Calu3 (cell line): Measurements from ENCODE around the gene ZNF853. TPM values are rescaled to one million over a fixed set of nuclear protein-coding genes. Genes with fewer than 3 reads are reported as not detected.

ENCODE experiments used
- BruUV-seq: library from RNA; stranded (reverse); fragments of 400-500 nt; replicated peaks from 2 replicates; lab custom pipeline; 2021; lab: Mats Ljungman, UMichigan
- CTCF ChIA-PET: fragments of 300-600 bp; sonication (Branson Sonifier 250); formaldehyde crosslinking; loops from one replicate; lab custom pipeline; 2022; ENCODE audit warnings: antibody characterized with exemption; lab: Charles Lee
- DNase-seq: peaks from one replicate; pipeline ENCODE4 v3.0.0; 2022
- H3K27ac Mint-ChIP-seq: one replicate; pipeline ENCODE4 v1.8.0; 2022; ENCODE audit warnings: mixed read lengths; ENCODE audit not compliant: unreplicated experiment
- H3K27me3 Mint-ChIP-seq: one replicate; pipeline ENCODE4 v1.8.0; 2022; ENCODE audit warnings: mixed read lengths; ENCODE audit not compliant: unreplicated experiment
- H3K36me3 Mint-ChIP-seq: one replicate; pipeline ENCODE4 v1.8.0; 2022; ENCODE audit warnings: mild to moderate bottlenecking, moderate library complexity, mixed read lengths; ENCODE audit not compliant: insufficient read depth, unreplicated experiment
- H3K4me1 Mint-ChIP-seq: one replicate; pipeline ENCODE4 v1.8.0; 2022; ENCODE audit warnings: mild to moderate bottlenecking, low read depth, mixed read lengths; ENCODE audit not compliant: unreplicated experiment
- H3K4me3 Mint-ChIP-seq: one replicate; pipeline ENCODE4 v1.8.0; 2022; ENCODE audit warnings: mild to moderate bottlenecking, low read depth, moderate library complexity, mixed read lengths; ENCODE audit not compliant: unreplicated experiment
- H3K9me3 Mint-ChIP-seq: one replicate; pipeline ENCODE4 v1.8.0; 2022; ENCODE audit warnings: low read depth, mixed read lengths; ENCODE audit not compliant: unreplicated experiment
- intact Hi-C: fragments of 100-400 bp; cut with micrococcal nuclease; formaldehyde crosslinking; loops from one replicate; pipeline ENCODE4 v1.10.0; 2022; ENCODE audit not compliant: unreplicated experiment
- total RNA-seq: library from RNA; stranded (reverse); gene quantifications from 2 replicates; pipeline ENCODE4 v1.2.3, GENCODE V29; 2022
- TF ChIP-seq, protein P1 (sequence below): fragments of 200-600 bp; IDR thresholded peaks from one replicate; pipeline ENCODE4 v1.8.0; 2022; ENCODE audit warnings: antibody characterized with exemption; ENCODE audit not compliant: unreplicated experiment

The ZNF853 gene
- total RNA-seq, 1 experiment from 2014 or later, result 11.4 TPM

DNA sequence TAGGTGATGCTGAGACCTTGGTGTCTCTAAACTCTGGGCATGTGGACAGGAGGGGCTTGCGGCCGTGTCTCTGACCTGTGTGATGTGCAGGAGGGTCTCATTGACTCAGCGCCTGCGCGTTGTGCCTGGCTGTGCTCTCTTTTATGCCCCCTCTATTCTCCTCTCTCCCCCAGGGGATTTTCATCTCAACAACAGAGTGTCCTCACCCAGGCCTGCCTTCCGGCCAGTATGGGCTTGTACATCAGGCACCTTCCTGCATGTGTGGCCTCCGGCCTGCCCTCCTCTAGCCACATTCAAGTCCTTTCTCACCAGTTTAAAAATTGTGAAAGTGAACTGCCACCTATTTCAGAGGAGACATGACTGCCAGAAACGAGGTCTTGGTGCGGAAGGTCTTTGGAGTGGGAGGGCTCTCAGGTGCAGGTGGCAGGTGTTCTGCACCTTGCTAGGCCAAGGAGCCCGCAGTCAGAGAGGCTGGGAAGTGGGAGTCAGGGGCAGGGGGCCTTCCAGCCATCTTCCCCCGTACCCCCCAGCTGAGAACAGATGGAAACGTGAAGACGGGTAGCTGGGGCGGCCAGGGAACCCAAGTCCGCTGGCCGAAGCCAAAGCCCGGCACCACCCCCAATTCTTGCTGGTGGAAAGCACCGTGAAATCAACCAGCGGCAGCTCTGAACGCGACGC, 26.1 kb upstream of the ZNF853 start:
- Mint-ChIP-seq H3K27ac (peak overlapping the region; percentile 73), H3K36me3 (peaks cover 82% of the 10 kb centered on the region), H3K27me3 (no peaks in the 10 kb centered on the region), H3K4me3 (peak overlapping the region; percentile 72), H3K4me1 (no peaks in the 10 kb centered on the region), H3K9me3 (no peaks in the 10 kb centered on the region)
- CTCF ChIA-PET, result interaction anchor here (0.9 to 1.4 kb wide), 2 partner anchors 37 to 73 kb away, joined by 4 to 6 read pairs; no protein-coding TSS in a partner anchor
- TF ChIP-seq, protein P1, sequence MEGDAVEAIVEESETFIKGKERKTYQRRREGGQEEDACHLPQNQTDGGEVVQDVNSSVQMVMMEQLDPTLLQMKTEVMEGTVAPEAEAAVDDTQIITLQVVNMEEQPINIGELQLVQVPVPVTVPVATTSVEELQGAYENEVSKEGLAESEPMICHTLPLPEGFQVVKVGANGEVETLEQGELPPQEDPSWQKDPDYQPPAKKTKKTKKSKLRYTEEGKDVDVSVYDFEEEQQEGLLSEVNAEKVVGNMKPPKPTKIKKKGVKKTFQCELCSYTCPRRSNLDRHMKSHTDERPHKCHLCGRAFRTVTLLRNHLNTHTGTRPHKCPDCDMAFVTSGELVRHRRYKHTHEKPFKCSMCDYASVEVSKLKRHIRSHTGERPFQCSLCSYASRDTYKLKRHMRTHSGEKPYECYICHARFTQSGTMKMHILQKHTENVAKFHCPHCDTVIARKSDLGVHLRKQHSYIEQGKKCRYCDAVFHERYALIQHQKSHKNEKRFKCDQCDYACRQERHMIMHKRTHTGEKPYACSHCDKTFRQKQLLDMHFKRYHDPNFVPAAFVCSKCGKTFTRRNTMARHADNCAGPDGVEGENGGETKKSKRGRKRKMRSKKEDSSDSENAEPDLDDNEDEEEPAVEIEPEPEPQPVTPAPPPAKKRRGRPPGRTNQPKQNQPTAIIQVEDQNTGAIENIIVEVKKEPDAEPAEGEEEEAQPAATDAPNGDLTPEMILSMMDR, result no peak
- no TSS peak for BruUV-seq
- no peak for DNase-seq
- intact Hi-C loops, result no loop called here

DNA sequence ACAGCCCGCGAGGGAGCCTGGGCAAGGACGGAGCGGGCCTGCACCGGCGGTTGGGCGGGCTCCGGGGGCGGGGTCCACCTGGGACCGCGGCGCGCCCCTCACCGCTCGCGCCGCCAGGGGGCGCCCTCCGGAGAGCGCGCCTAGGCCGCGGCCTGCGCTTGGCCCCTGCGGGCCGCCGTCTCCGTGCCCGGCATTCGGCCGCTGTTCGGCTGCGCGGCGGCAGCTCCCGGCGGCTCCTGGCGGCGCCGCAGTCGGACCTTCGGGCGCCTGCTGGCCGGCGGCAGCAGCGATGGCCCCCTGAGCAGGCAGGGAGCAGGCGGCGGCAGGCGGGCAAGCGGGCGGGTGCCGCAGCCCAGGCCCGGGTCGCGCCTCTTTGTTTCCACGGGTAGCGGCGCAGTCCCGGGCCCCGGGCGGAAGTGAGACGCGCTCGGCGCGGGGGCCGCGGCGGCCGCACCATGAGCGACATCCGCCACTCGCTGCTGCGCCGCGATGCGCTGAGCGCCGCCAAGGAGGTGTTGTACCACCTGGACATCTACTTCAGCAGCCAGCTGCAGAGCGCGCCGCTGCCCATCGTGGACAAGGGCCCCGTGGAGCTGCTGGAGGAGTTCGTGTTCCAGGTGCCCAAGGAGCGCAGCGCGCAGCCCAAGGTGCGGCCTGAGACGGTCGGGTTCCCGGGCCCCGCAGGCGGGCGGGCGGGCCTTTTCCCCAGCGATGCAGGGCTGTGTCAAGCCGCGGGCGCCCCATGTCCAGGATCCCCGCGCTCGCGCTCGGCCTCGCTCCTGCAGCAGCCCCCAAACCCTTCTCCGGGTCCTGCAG, 25.4 kb upstream of the ZNF853 start, which contains the start of gene INTS15:
Gene INTS15, plus strand, starts transcription at position 193 of the 816 bp plus-strand sequence. Its CDS starts 263 bp downstream, at position 456.
- Mint-ChIP-seq H3K4me3 (peak within 1 kb of the TSS; percentile 72), H3K4me1 (no peaks in the 10 kb centered on the region), H3K27ac (peak within 1 kb of the TSS; percentile 73), H3K27me3 (no peaks in the 10 kb centered on the region), H3K9me3 (no peaks in the 10 kb centered on the region), H3K36me3 (peaks cover 85% of the 10 kb centered on the region)
- no TSS peak for BruUV-seq
- peak; percentile 95 for DNase-seq
- TF ChIP-seq, protein P1, result peak; percentile 93
- intact Hi-C loops, result no loop called here
- CTCF ChIA-PET, result interaction anchor here (0.6 to 1.4 kb wide), 4 partner anchors 31 to 1717 kb away, joined by 3 to 6 read pairs (median 4); no protein-coding TSS in a partner anchor

DNA sequence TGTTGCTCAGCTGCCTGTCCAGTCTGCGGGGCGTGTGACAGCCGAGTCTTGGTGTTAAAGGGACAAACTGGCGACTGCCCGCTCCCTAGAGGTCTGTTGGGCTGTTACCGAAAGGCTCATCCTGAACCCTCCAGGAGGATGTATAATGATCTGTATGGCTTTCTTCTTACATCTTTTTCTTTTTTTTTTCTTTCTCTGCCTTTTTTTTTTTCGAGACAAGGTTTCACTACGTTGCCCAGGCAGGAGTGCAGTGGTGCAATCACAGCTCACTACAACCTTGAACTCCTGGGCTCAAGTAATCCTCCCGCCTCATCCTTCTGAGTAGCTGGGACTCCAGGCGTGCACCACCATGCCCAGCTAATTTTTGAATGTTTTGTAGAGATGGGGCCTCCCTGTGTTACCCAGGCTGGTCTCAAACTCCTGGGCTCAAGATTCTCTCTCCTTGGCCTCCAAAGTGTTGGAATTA, 24.7 kb upstream of the ZNF853 start:
- TF ChIP-seq, protein P1, result no peak
- no peak for DNase-seq
- no TSS peak for BruUV-seq
- Mint-ChIP-seq H3K27ac (peak overlapping the region; percentile 42), H3K4me1 (no peaks in the 10 kb centered on the region), H3K36me3 (peaks cover 86% of the 10 kb centered on the region), H3K9me3 (no peaks in the 10 kb centered on the region), H3K27me3 (no peaks in the 10 kb centered on the region), H3K4me3 (peak overlapping the region; percentile 72)
- CTCF ChIA-PET, result interaction anchor here (0.6 to 1.4 kb wide), 4 partner anchors 32 to 1717 kb away, joined by 3 to 6 read pairs (median 4); no protein-coding TSS in a partner anchor
- intact Hi-C loops, result no loop called here

DNA sequence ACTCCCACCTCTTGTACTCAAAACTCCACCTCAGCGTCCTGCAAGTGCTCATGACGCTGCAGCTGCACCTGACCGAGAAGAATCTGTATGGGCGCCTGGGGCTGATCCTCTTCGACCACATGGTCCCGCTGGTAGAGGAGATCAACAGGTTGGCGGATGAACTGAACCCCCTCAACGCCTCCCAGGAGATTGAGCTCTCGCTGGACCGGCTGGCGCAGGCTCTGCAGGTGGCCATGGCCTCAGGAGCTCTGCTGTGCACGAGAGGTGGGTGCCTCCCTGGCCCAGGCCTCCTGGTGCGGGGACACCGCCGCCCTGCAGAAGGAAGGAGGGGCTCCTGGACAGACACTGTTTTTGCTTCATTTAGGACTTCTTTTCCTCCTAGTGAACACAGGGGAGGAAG, 15.3 kb upstream of the ZNF853 start:
- no TSS peak for BruUV-seq
- Mint-ChIP-seq H3K36me3 (peaks cover 72% of the 10 kb centered on the region), H3K4me1 (no peaks in the 10 kb centered on the region), H3K9me3 (no peaks in the 10 kb centered on the region), H3K27ac (no peak overlapping the region), H3K27me3 (no peaks in the 10 kb centered on the region), H3K4me3 (no peak overlapping the region)
- TF ChIP-seq, protein P1, result no peak
- CTCF ChIA-PET, result no interaction called here
- intact Hi-C loops, result no loop called here
- DNase-seq, result no peak
